ENCODE results near the gene ONECUT2. TPM values are rescaled to one million over a fixed set of nuclear protein-coding genes. Genes with fewer than 3 reads are reported as not detected.
A peak's percentile ranks its signal among the peaks of the same experiment; 100 is the strongest.
"Not testable (repeated sequence)": the region's sequence is repeated elsewhere in the genome, so short reads cannot be mapped to it uniquely, and the experiment has no call there.

ONECUT2 gene
- total RNA-seq: under 1 TPM in 1 of 2 experiments, not detected in 1; 0.02 TPM

- peak within 1 kb of the TSS; percentile 48 for H3K4me3 Mint-ChIP-seq
- H3K9me3 Mint-ChIP-seq: peaks cover 1% of the 10 kb centered on the region
- H3K36me3 Mint-ChIP-seq: peaks cover 18% of the 10 kb centered on the region
- DNase-seq: peak; percentile 83
- peak within 1 kb of the TSS; percentile 42 for H3K27ac Mint-ChIP-seq
- H3K27me3 Mint-ChIP-seq: peaks cover 81% of the 10 kb centered on the region
- ChIA-PET CTCF (no interaction called here), POLR2A (no interaction called here)
- intact Hi-C loops (cut with micrococcal nuclease): loop anchor here (5.0 to 10.0 kb wide), 5 partner anchors 83 to 1840 kb away; partner anchors contain the start of genes RAX, ST8SIA3 and WDR7
- H3K4me1 Mint-ChIP-seq (ENCODE audit: low read depth): peaks cover 49% of the 10 kb centered on the region
Measured at GRCh38 chr18:57434536-57435494, at the start of gene ONECUT2. Gene ONECUT2, plus strand, starts transcription at chr18:57435374. Its CDS starts 343 bp downstream, at chr18:57435717.

DNA sequence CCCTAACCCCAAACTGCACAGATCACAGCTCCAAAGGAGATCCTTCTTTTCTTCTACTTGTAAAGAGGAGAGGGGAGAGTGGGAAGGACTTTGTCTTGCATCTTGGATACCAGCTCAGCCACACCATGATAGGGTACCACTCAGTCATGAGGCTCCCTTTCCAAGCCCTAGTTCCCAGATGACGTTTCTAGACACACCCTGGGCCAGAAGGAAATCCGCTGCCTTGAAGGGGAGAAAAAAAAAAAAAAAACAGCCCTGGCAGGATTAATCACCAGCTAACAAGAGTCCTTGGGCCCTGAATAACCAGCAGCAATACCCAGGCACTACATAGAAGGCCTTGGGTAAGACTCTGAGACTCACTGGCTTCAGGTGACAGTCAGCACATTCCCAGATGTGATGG, 45.9 kb upstream of the ONECUT2 start:
- intact Hi-C loops (cut with micrococcal nuclease): no loop called here
- no peak for DNase-seq
- ChIA-PET CTCF (no interaction called here), POLR2A (no interaction called here)
- H3K27me3 Mint-ChIP-seq: peaks cover 7% of the 10 kb centered on the region
- H3K27ac Mint-ChIP-seq: no peak overlapping the region
- H3K4me3 Mint-ChIP-seq: no peak overlapping the region
- H3K9me3 Mint-ChIP-seq: no peaks in the 10 kb centered on the region
- no peaks in the 10 kb centered on the region for H3K4me1 Mint-ChIP-seq (ENCODE audit: low read depth)
- H3K36me3 Mint-ChIP-seq: no peaks in the 10 kb centered on the region

GRCh38 chr18:57390044-57390443, 45.1 kb upstream of the ONECUT2 start:
- H3K27me3 Mint-ChIP-seq: peaks cover 7% of the 10 kb centered on the region

GRCh38 chr18:57394749-57395148, 40.4 kb upstream of the ONECUT2 start:
- H3K9me3 Mint-ChIP-seq: peaks cover 16% of the 10 kb centered on the region
- H3K27ac Mint-ChIP-seq; H3K4me3 Mint-ChIP-seq; CTCF ChIA-PET; H3K27me3 Mint-ChIP-seq; POLR2A ChIA-PET; DNase-seq; H3K4me1 Mint-ChIP-seq (ENCODE audit: low read depth); intact Hi-C loops (cut with micrococcal nuclease); H3K36me3 Mint-ChIP-seq: not testable (repeated sequence)

More at GRCh38 chr18:57390044-57390443, 45.1 kb upstream of the ONECUT2 start:
- intact Hi-C loops (cut with micrococcal nuclease): no loop called here
- H3K4me1 Mint-ChIP-seq (ENCODE audit: low read depth): no peaks in the 10 kb centered on the region
- peaks cover 4% of the 10 kb centered on the region for H3K9me3 Mint-ChIP-seq
- ChIA-PET POLR2A (no interaction called here), CTCF (no interaction called here)
- no peak overlapping the region for H3K27ac Mint-ChIP-seq
- DNase-seq: no peak
- no peaks in the 10 kb centered on the region for H3K36me3 Mint-ChIP-seq
- H3K4me3 Mint-ChIP-seq: no peak overlapping the region

GRCh38 chr18:57396831-57397230, 38.3 kb upstream of the ONECUT2 start:
- H3K27ac Mint-ChIP-seq; DNase-seq; CTCF ChIA-PET; POLR2A ChIA-PET; H3K36me3 Mint-ChIP-seq; H3K4me1 Mint-ChIP-seq (ENCODE audit: low read depth); H3K27me3 Mint-ChIP-seq; H3K4me3 Mint-ChIP-seq; intact Hi-C loops (cut with micrococcal nuclease): not testable (repeated sequence)
- peaks cover 16% of the 10 kb centered on the region for H3K9me3 Mint-ChIP-seq

DNA sequence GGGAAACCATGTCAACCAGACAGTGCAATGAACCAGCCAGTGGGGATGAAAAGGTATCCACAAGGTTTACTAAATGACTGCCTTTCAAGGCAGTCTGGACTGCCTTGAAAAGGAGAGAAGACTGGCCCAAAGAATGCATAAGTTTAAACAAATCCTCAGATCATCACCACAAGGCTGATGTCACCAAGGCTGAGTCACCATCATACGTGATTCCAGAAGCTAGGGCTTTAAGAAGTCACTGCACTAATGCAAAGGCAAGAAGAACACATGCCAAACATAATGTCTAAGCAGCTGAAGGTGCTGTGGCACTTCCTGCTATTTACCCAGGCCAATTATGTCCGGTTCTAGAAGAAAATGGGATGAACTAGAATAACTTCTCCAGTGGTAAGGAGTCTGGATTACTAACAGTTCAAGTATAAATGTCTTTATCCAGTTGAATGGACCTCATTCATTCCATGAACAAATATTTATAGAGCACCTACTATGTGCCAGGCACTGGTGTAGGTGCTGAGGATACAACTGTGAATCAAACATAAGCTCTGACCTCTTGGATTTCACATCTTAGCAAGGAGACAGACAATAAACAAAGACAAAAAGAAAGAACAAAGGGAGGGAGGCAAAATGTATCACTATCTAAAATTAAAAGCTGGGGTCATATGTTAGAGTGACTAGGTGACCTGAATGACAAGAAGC, 37.6 kb upstream of the ONECUT2 start:
- ChIA-PET CTCF (no interaction called here), POLR2A (no interaction called here)
- Mint-ChIP-seq H3K4me1 (ENCODE audit: low read depth) (no peaks in the 10 kb centered on the region), H3K27me3 (peaks cover 4% of the 10 kb centered on the region), H3K9me3 (peaks cover 16% of the 10 kb centered on the region), H3K36me3 (no peaks in the 10 kb centered on the region), H3K27ac (no peak overlapping the region), H3K4me3 (no peak overlapping the region)
- DNase-seq: no peak
- intact Hi-C loops (cut with micrococcal nuclease): no loop called here

DNA sequence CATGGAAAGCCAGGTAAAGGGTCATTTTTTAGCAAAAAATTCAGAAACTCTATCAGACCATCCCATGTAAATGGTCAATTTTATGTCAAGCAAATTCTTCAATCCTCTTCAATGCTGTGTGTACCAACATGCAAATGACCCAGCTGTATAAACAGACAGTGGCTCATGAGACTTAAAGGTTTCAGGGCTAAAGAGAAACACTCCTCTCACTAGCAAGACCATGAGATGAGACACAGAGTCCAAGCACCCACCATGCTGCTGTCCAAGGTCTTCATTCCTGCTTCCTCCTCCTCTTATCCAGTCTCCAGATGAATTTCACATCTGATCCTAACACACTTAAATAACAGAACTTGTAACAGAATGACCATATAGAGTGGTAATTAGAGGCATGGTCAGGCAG, 30.8 kb upstream of the ONECUT2 start:
- Mint-ChIP-seq H3K4me3 (no peak overlapping the region), H3K27me3 (peaks cover 1% of the 10 kb centered on the region), H3K4me1 (ENCODE audit: low read depth) (no peaks in the 10 kb centered on the region), H3K27ac (no peak overlapping the region), H3K9me3 (no peaks in the 10 kb centered on the region), H3K36me3 (no peaks in the 10 kb centered on the region)
- intact Hi-C loops (cut with micrococcal nuclease): no loop called here
- ChIA-PET POLR2A (no interaction called here), CTCF (no interaction called here)
- no peak for DNase-seq

DNA sequence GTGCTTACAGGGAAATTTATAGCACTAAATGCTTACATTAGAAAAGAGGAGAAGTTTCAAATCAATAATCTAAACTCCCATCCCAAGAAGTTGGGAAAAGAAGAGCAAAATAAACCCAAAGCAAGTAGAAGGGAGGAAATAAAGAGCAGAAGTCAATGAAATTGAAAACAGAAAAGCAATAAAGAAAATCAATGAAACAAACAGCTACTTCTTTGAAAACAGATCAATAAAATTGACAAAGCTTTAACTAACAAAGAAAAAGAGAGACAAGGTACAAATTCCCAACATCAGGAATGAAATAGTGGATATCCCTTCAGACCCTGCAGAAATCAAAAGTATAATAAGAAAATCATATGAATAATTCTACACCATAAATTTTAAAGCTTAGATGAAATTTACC, 25.5 kb upstream of the ONECUT2 start:
- no peaks in the 10 kb centered on the region for H3K27me3 Mint-ChIP-seq
- no peak overlapping the region for H3K27ac Mint-ChIP-seq
- no peaks in the 10 kb centered on the region for H3K9me3 Mint-ChIP-seq
- DNase-seq: no peak
- H3K4me3 Mint-ChIP-seq: no peak overlapping the region
- ChIA-PET CTCF (no interaction called here), POLR2A (no interaction called here)
- no peaks in the 10 kb centered on the region for H3K4me1 Mint-ChIP-seq (ENCODE audit: low read depth)
- intact Hi-C loops (cut with micrococcal nuclease): no loop called here
- H3K36me3 Mint-ChIP-seq: no peaks in the 10 kb centered on the region

DNA sequence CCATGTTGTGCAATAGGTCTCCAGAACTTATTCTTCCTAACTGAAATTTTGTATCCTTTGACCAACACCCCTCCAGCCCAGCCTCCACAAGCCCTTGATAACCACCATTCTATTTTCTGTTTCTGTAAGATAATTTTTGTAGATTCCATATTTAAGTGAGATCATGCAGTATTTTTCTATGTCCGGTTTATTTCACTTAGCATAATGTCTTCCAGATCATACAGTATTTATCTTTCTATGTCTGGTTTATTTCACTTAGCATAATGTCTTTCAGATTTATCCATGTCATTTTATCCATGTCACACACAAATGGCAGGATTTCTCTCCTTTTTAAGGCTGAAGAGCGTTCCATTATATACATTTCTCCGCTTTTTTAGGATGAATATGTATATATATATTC, 24.4 kb upstream of the ONECUT2 start:
- no peaks in the 10 kb centered on the region for H3K27me3 Mint-ChIP-seq
- CTCF ChIA-PET: no interaction called here

GRCh38 chr18:57416542-57416941, 18.6 kb upstream of the ONECUT2 start:
- Mint-ChIP-seq H3K4me1 (ENCODE audit: low read depth) (no peaks in the 10 kb centered on the region), H3K36me3 (no peaks in the 10 kb centered on the region), H3K27ac (no peak overlapping the region), H3K27me3 (peaks cover 6% of the 10 kb centered on the region), H3K4me3 (no peak overlapping the region), H3K9me3 (peaks cover 7% of the 10 kb centered on the region)
- ChIA-PET CTCF (no interaction called here), POLR2A (no interaction called here)
- DNase-seq: no peak
- intact Hi-C loops (cut with micrococcal nuclease): no loop called here

More for the DNA sequence above, 24.4 kb upstream of the ONECUT2 start:
- H3K27ac Mint-ChIP-seq: no peak overlapping the region
- POLR2A ChIA-PET: no interaction called here
- H3K9me3 Mint-ChIP-seq: no peaks in the 10 kb centered on the region
- no peak for DNase-seq
- no peaks in the 10 kb centered on the region for H3K4me1 Mint-ChIP-seq (ENCODE audit: low read depth)
- no peak overlapping the region for H3K4me3 Mint-ChIP-seq
- intact Hi-C loops (cut with micrococcal nuclease): no loop called here
- no peaks in the 10 kb centered on the region for H3K36me3 Mint-ChIP-seq

- peaks cover 27% of the 10 kb centered on the region for H3K27me3 Mint-ChIP-seq
- POLR2A ChIA-PET: no interaction called here
Measured at GRCh38 chr18:57422313-57422872, 12.8 kb upstream of the ONECUT2 start.

DNA sequence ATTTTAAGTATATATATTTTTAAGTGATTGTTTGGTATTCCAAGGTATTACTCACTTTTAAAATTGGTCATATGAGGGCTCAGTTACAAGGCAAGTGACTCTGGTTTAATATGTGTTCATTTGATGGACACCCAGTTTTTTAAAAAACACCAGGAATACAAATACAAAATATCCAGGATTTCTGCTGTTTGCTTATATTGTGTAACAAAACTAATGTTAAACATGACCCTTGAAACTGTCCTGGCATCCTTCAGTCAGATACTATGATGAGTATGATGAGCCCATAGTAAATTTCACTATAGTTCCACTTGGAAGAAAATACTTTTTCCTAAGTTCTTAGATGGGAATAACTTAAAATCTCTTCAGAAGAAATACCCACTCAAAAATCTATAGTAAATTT, 11.4 kb upstream of the ONECUT2 start:
- peaks cover 2% of the 10 kb centered on the region for H3K36me3 Mint-ChIP-seq
- no peak overlapping the region for H3K4me3 Mint-ChIP-seq
- no peak for DNase-seq
- intact Hi-C loops (cut with micrococcal nuclease): no loop called here
- CTCF ChIA-PET: no interaction called here
- H3K27me3 Mint-ChIP-seq: peaks cover 30% of the 10 kb centered on the region
- H3K4me1 Mint-ChIP-seq (ENCODE audit: low read depth): peaks cover under 1% of the 10 kb centered on the region
- H3K27ac Mint-ChIP-seq: no peak overlapping the region
- H3K9me3 Mint-ChIP-seq: peaks cover 11% of the 10 kb centered on the region
- POLR2A ChIA-PET: no interaction called here

More at GRCh38 chr18:57422313-57422872, 12.8 kb upstream of the ONECUT2 start:
- Mint-ChIP-seq H3K4me3 (no peak overlapping the region), H3K27ac (no peak overlapping the region), H3K9me3 (peaks cover 11% of the 10 kb centered on the region), H3K4me1 (ENCODE audit: low read depth) (no peaks in the 10 kb centered on the region), H3K36me3 (peaks cover 1% of the 10 kb centered on the region)
- CTCF ChIA-PET: no interaction called here
- DNase-seq: no peak
- intact Hi-C loops (cut with micrococcal nuclease): no loop called here
